Mammary epithelial cell (primary cell): ENCODE results near the gene CTNNBL1.

ENCODE experiments used
- EZH2 ChIP-seq: IDR thresholded peaks from 2 replicates; pipeline ENCODE4 v1.6.1; 2012; ENCODE audit warnings: low read length, inconsistent platforms, borderline replicate concordance
- TF ChIP-seq, protein P1 (sequence below), 2 donors: IDR thresholded peaks in 1 of 2; conservative IDR thresholded peaks in 1 of 2; 2 replicates each; pipeline ENCODE4 v1.5.1; 2011 to 2012; ENCODE audit warnings: inconsistent platforms in 2 of 2, low read length in 2 of 2, mild to moderate bottlenecking in 2 of 2, control low read depth in 1 of 2, low read depth in 1 of 2; ENCODE audit not compliant: insufficient read depth in 1 of 2; ENCODE audit errors: extremely low read depth in 1 of 2

GRCh38 chr20:37915434-37915787, 221.6 kb downstream of the CTNNBL1 start:
- TF ChIP-seq, protein P1, sequence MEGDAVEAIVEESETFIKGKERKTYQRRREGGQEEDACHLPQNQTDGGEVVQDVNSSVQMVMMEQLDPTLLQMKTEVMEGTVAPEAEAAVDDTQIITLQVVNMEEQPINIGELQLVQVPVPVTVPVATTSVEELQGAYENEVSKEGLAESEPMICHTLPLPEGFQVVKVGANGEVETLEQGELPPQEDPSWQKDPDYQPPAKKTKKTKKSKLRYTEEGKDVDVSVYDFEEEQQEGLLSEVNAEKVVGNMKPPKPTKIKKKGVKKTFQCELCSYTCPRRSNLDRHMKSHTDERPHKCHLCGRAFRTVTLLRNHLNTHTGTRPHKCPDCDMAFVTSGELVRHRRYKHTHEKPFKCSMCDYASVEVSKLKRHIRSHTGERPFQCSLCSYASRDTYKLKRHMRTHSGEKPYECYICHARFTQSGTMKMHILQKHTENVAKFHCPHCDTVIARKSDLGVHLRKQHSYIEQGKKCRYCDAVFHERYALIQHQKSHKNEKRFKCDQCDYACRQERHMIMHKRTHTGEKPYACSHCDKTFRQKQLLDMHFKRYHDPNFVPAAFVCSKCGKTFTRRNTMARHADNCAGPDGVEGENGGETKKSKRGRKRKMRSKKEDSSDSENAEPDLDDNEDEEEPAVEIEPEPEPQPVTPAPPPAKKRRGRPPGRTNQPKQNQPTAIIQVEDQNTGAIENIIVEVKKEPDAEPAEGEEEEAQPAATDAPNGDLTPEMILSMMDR (conservative IDR thresholded peaks at IDR 0.05 in 1 of 2, IDR thresholded peaks at IDR 0.05 in 1 of 2; ENCODE audit: extremely low read depth in 1 of 2, insufficient read depth in 1 of 2, low read depth in 1 of 2, low read length in 2 of 2) = no peak
- TF ChIP-seq EZH2 = no peak
